Measurements from ENCODE around the gene LIFR. TPM values are rescaled to one million over a fixed set of nuclear protein-coding genes. Genes with fewer than 3 reads are reported as not detected.

Gene LIFR
- total RNA-seq, 1 experiment from 2014 or later = 7.6 TPM

GRCh38 chr5:38506302-38506701, 50.1 kb downstream of the LIFR start:
- Mint-ChIP-seq H3K36me3 (ENCODE audit: insufficient read depth, unreplicated experiment) (no peaks in the 10 kb centered on the region), H3K27me3 (ENCODE audit: unreplicated experiment) (no peaks in the 10 kb centered on the region), H3K27ac (ENCODE audit: unreplicated experiment) (no peak overlapping the region), H3K4me1 (ENCODE audit: low read depth, unreplicated experiment) (no peaks in the 10 kb centered on the region), H3K9me3 (ENCODE audit: low read depth, unreplicated experiment) (no peaks in the 10 kb centered on the region), H3K4me3 (ENCODE audit: low read depth, unreplicated experiment) (no peak overlapping the region)
- TF ChIP-seq CTCF (IDR thresholded peaks at IDR 0.05; ENCODE audit: unreplicated experiment) = no peak
- intact Hi-C loops (cut with micrococcal nuclease; ENCODE audit: unreplicated experiment) = no loop called here
- no TSS peak for BruUV-seq (replicated peaks)
- CTCF ChIA-PET = no interaction called here
- no peak for DNase-seq

- no TSS peak for BruUV-seq (replicated peaks)
- CTCF ChIA-PET = no interaction called here
- no peaks in the 10 kb centered on the region for H3K9me3 Mint-ChIP-seq (ENCODE audit: low read depth, unreplicated experiment)
Observed at GRCh38 chr5:38500573-38501260, 55.7 kb downstream of the LIFR start.

GRCh38 chr5:38497946-38498345, 58.5 kb downstream of the LIFR start:
- BruUV-seq (replicated peaks) = no TSS peak
- DNase-seq = no peak
- intact Hi-C loops (cut with micrococcal nuclease; ENCODE audit: unreplicated experiment) = loop anchor here (2.0 kb wide), 1 partner anchor 169 kb away; no protein-coding TSS in a partner anchor
- Mint-ChIP-seq H3K9me3 (ENCODE audit: low read depth, unreplicated experiment) (no peaks in the 10 kb centered on the region), H3K27ac (ENCODE audit: unreplicated experiment) (no peak overlapping the region), H3K4me1 (ENCODE audit: low read depth, unreplicated experiment) (no peaks in the 10 kb centered on the region), H3K4me3 (ENCODE audit: low read depth, unreplicated experiment) (no peak overlapping the region), H3K27me3 (ENCODE audit: unreplicated experiment) (no peaks in the 10 kb centered on the region), H3K36me3 (ENCODE audit: insufficient read depth, unreplicated experiment) (no peaks in the 10 kb centered on the region)
- CTCF ChIA-PET = interaction anchor here (0.5 kb wide), 1 partner anchor 8 kb away, joined by 3 read pairs; no protein-coding TSS in a partner anchor
- no peak for TF ChIP-seq CTCF (IDR thresholded peaks at IDR 0.05; ENCODE audit: unreplicated experiment)

More at GRCh38 chr5:38500573-38501260, 55.7 kb downstream of the LIFR start:
- no peak for TF ChIP-seq CTCF (IDR thresholded peaks at IDR 0.05; ENCODE audit: unreplicated experiment)
- DNase-seq = no peak
- no peak overlapping the region for H3K27ac Mint-ChIP-seq (ENCODE audit: unreplicated experiment)
- no peaks in the 10 kb centered on the region for H3K27me3 Mint-ChIP-seq (ENCODE audit: unreplicated experiment)
- intact Hi-C loops (cut with micrococcal nuclease; ENCODE audit: unreplicated experiment) = no loop called here
- no peaks in the 10 kb centered on the region for H3K36me3 Mint-ChIP-seq (ENCODE audit: insufficient read depth, unreplicated experiment)
- no peaks in the 10 kb centered on the region for H3K4me1 Mint-ChIP-seq (ENCODE audit: low read depth, unreplicated experiment)
- H3K4me3 Mint-ChIP-seq (ENCODE audit: low read depth, unreplicated experiment) = no peak overlapping the region

GRCh38 chr5:38494763-38495162, 61.7 kb downstream of the LIFR start:
- Mint-ChIP-seq H3K36me3 (ENCODE audit: insufficient read depth, unreplicated experiment) (no peaks in the 10 kb centered on the region), H3K4me3 (ENCODE audit: low read depth, unreplicated experiment) (no peak overlapping the region), H3K4me1 (ENCODE audit: low read depth, unreplicated experiment) (no peaks in the 10 kb centered on the region), H3K27ac (ENCODE audit: unreplicated experiment) (no peak overlapping the region), H3K9me3 (ENCODE audit: low read depth, unreplicated experiment) (no peaks in the 10 kb centered on the region), H3K27me3 (ENCODE audit: unreplicated experiment) (no peaks in the 10 kb centered on the region)
- BruUV-seq (replicated peaks) = no TSS peak
- intact Hi-C loops (cut with micrococcal nuclease; ENCODE audit: unreplicated experiment) = no loop called here
- DNase-seq = no peak
- CTCF ChIA-PET = no interaction called here
- no peak for TF ChIP-seq CTCF (IDR thresholded peaks at IDR 0.05; ENCODE audit: unreplicated experiment)

Measured in Calu3 (cell line).